ENCODE data around the gene LAMTOR2.
"Not testable (repeated sequence)": the region's sequence is repeated elsewhere in the genome, so short reads cannot be mapped to it uniquely, and the experiment has no call there.

DNA sequence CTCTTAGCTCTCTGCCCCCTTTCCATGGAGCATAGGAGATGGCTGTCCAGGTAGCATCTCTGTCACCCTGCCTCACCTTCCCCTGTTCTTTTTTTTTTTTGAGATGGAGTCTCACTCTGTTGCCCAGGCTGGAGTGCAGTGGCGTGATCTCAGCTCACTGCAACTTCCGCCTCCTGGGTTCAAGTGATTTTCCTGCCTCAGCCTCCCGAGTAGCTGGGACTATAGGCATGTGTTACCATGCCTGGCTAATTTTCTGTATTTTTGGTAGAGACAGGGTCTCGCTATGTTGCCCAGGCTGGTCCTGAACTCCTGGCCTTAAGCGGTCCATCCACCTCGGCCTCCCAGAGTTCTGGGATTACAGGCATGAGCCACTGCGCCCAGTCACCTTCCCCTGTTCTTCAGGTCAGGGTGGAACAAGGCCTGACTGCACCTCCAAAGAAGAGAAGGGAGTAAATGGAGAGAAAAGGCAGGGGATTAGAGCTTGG is 16.8 kb downstream of the LAMTOR2 start:
- TF ChIP-seq SPI1, POLR2AphosphoS5, POLR2A (IDR thresholded peaks at IDR 0.05; ENCODE audit: low read depth, low read length): not testable (repeated sequence)
